K562 (cell line): Measurements from ENCODE around the gene PIP4K2A. TPM values are rescaled to one million over a fixed set of nuclear protein-coding genes. Genes with fewer than 3 reads are reported as not detected.
A peak's percentile ranks its signal among the peaks of the same experiment; 100 is the strongest.

ENCODE experiments used
- ARID1B ChIP-seq: fragments of 450-650 bp; IDR thresholded peaks from 2 replicates; pipeline ENCODE4 v1.6.1; 2016; ENCODE audit warnings: antibody characterized with exemption, mild to moderate bottlenecking, inconsistent platforms
- BACH1 ChIP-seq: fragments of 200-800 bp; sonication (Bioruptor generic); IDR thresholded peaks from 2 replicates; pipeline ENCODE4 v1.6.1; 2016; ENCODE audit warnings: missing genetic modification characterization, missing compliant biosample characterization
- CEBPB ChIP-seq: fragments of 450-650 bp; IDR thresholded peaks from 2 replicates; pipeline ENCODE4 v1.6.1; 2016; ENCODE audit warnings: missing genetic modification characterization, missing compliant biosample characterization
- CEBPG ChIP-seq, 3 experiments: fragments of 200-800 bp in 1 of 3; sonication (Bioruptor generic) in 1 of 3; sonication (generic) in 1 of 3; formaldehyde crosslinking in 1 of 3; IDR thresholded peaks in 2 of 3; conservative IDR thresholded peaks in 1 of 3; 2 replicates each; pipeline versions ENCODE4 v1.6.1 to v1.8.0; 2016 to 2022; ENCODE audit warnings: missing compliant biosample characterization in 2 of 3, missing genetic modification characterization in 2 of 3, mild to moderate bottlenecking in 1 of 3, missing genetic modification reagents in 1 of 3
- DPF2 ChIP-seq: fragments of 450-650 bp; IDR thresholded peaks from 2 replicates; pipeline ENCODE4 v1.6.1; 2016
- ERF ChIP-seq: fragments of 450-650 bp; formaldehyde crosslinking; IDR thresholded peaks from 2 replicates; pipeline ENCODE4 v1.4.0; 2020; ENCODE audit warnings: mild to moderate bottlenecking, mixed read lengths
- HMBOX1 ChIP-seq: sonication (generic); IDR thresholded peaks from 2 replicates; pipeline ENCODE4 v1.6.1; 2016
- HMG20B ChIP-seq: fragments of 250-450 bp; sonication (Bioruptor Pico); IDR thresholded peaks from 2 replicates; pipeline ENCODE4 v1.5.0; 2021; ENCODE audit warnings: mild to moderate bottlenecking
- JUN ChIP-seq, 2 experiments: sonication (generic) in 1 of 2; formaldehyde crosslinking in 1 of 2; IDR thresholded peaks; 2 replicates each; pipeline versions ENCODE4 v1.6.1 to v1.8.0; 2012 to 2022; ENCODE audit warnings: borderline replicate concordance in 2 of 2, mild to moderate bottlenecking in 2 of 2, improper control_type of control experiment in 1 of 2, low read depth in 1 of 2, low read length in 1 of 2, missing genetic modification reagents in 1 of 2
- KAT7 ChIP-seq: sonication (generic); formaldehyde crosslinking; IDR thresholded peaks from 2 replicates; pipeline ENCODE4 v1.8.0; 2022; ENCODE audit warnings: missing genetic modification reagents, mild to moderate bottlenecking, borderline replicate concordance
- MEIS2 ChIP-seq: fragments of 450-650 bp; IDR thresholded peaks from 2 replicates; pipeline ENCODE4 v1.6.1; 2014; ENCODE audit warnings: mild to moderate bottlenecking; ENCODE audit not compliant: partially characterized antibody
- NFIC ChIP-seq: fragments of 450-650 bp; IDR thresholded peaks from 2 replicates; pipeline ENCODE4 v1.6.1; 2017; ENCODE audit warnings: mild to moderate bottlenecking, inconsistent platforms
- RNF2 ChIP-seq: sonication (generic); IDR thresholded peaks from 2 replicates; pipeline ENCODE4 v1.6.1; 2016
- SMARCE1 ChIP-seq: fragments of 450-650 bp; IDR thresholded peaks from 2 replicates; pipeline ENCODE4 v1.7.1; 2016; ENCODE audit warnings: mild to moderate bottlenecking
- STAT5A ChIP-seq: IDR thresholded peaks from 2 replicates; pipeline ENCODE4 v1.6.1; 2012; ENCODE audit warnings: low read length, inconsistent platforms, borderline replicate concordance
- ZNF318 ChIP-seq, 2 experiments: fragments of 450-650 bp; IDR thresholded peaks; 2 replicates each; pipeline ENCODE4 v1.6.1; 2016; ENCODE audit warnings: mild to moderate bottlenecking in 2 of 2, borderline replicate concordance in 1 of 2, low read depth in 1 of 2, moderate library complexity in 1 of 2
- ZNF696 ChIP-seq: fragments of 250-450 bp; sonication (Bioruptor Pico); conservative IDR thresholded peaks from 2 replicates; pipeline ENCODE4 v1.4.0; 2020; ENCODE audit warnings: mild to moderate bottlenecking, moderate library complexity
- ZNF766 ChIP-seq: fragments of 200-800 bp; sonication (Bioruptor generic); conservative IDR thresholded peaks from 2 replicates; pipeline ENCODE4 v1.6.1; 2016; ENCODE audit warnings: missing genetic modification characterization, missing compliant biosample characterization
- polyA plus RNA-seq, 8 experiments: library from polyadenylated mRNA; depleted of rRNA in 4 of 8; stranded (reverse) in 5 of 8; unstranded in 3 of 8; fragments of >200 nt; fragmentation: Nextera tagmentation in 2 of 8; fragmentation: Illumina TruSeq in 1 of 8; extraction: Ambion mirVana in 2 of 8; extraction: Trizol in 1 of 8; gene quantifications; 2 replicates each; pipeline versions ENCODE4 v1.2.1 to v1.2.3, GENCODE V29; 2011 to 2014; ENCODE audit warnings: inconsistent platforms in 1 of 8, missing spikeins in 1 of 8
- total RNA-seq, 7 experiments: library from RNA; depleted of rRNA in 6 of 7; stranded (reverse); fragments of >200 nt in 6 of 7; fragmentation: Illumina TruSeq in 2 of 7; extraction: Trizol in 2 of 7; gene quantifications; 2 replicates each; pipeline versions ENCODE4 v1.2.1 to v1.2.3, GENCODE V29; 2011 to 2021; ENCODE audit warnings: low replicate concordance in 1 of 7

PIP4K2A gene
- total and polyA plus RNA-seq, 9 of the 15 experiments (the other 6 are each of a cell fraction or from before 2014, with no cell fraction given) = 35.6 to 117 (median 71.9) TPM

- no peak for TF ChIP-seq ZNF318 (IDR thresholded peaks at IDR 0.05; ENCODE audit: borderline replicate concordance in 1 of 2, low read depth in 1 of 2)
- peak; percentile 16; the same call in 1 of the 2 replicates for TF ChIP-seq CEBPB
- TF ChIP-seq SMARCE1 = peak; percentile 72
- peak; percentile 50; the same call in 1 of the 2 replicates for TF ChIP-seq DPF2
- TF ChIP-seq BACH1 (tag) = 0 out of 2 replicates have a peak, but pooled peaks have one; percentile 1
- 0 out of 2 replicates have a peak, but pooled peaks have one; percentile 7 for TF ChIP-seq STAT5A
- no peak for TF ChIP-seq CEBPG (CRISPR knock-in tag; IDR thresholded peaks at IDR 0.05)
- 0 out of 4 replicates have a peak, but pooled peaks of 1 of the 2 experiments have one; percentile 7 for TF ChIP-seq CEBPG (tag; conservative IDR thresholded peaks at IDR 0.05 in 1 of 2, IDR thresholded peaks at IDR 0.05 in 1 of 2)
- no peak for TF ChIP-seq KAT7 (CRISPR knock-in tag)
- no peak for TF ChIP-seq ZNF696
- 0 out of 2 replicates have a peak, but pooled peaks have one; percentile 32 for TF ChIP-seq ZNF766
- peak; percentile 53; the same call in 1 of the 2 replicates for TF ChIP-seq HMBOX1
- no peak for TF ChIP-seq ERF
- peak; percentile 29 for TF ChIP-seq MEIS2
- no peak for TF ChIP-seq RNF2
- peak; percentile 48 for TF ChIP-seq ARID1B
- peak; percentile 76 for TF ChIP-seq JUN (IDR thresholded peaks at IDR 0.05; ENCODE audit: borderline replicate concordance, low read depth, low read length)
- no peak for TF ChIP-seq JUN (CRISPR knock-in tag; IDR thresholded peaks at IDR 0.05; ENCODE audit: borderline replicate concordance)
- no peak for TF ChIP-seq HMG20B (CRISPR knock-in tag)
- peak; percentile 62 for TF ChIP-seq NFIC
Observed at GRCh38 chr10:22681783-22682183, 32.6 kb downstream of the PIP4K2A start (continued).
